Muscle of leg (tissue), 11 donors: Measurements from ENCODE around the gene FGGY. TPM values are rescaled to one million over a fixed set of nuclear protein-coding genes. Genes with fewer than 3 reads are reported as not detected.
A peak's percentile ranks its signal among the peaks of the same experiment; 100 is the strongest.

Experiments
- DNase-seq: peaks from one replicate; pipeline ENCODE4 v3.0.0; 2013
- H3K27ac ChIP-seq: one replicate; pipeline ENCODE4 v1.5.1; 2013; ENCODE audit warnings: mild to moderate bottlenecking, low read length, control low read depth
- H3K27me3 ChIP-seq: one replicate; pipeline ENCODE4 v1.6.1; 2013; ENCODE audit warnings: low read length; ENCODE audit not compliant: control insufficient read depth, insufficient read depth
- H3K36me3 ChIP-seq: one replicate; pipeline ENCODE4 v1.6.1; 2013; ENCODE audit warnings: low read length; ENCODE audit not compliant: control insufficient read depth, insufficient read depth
- H3K4me1 ChIP-seq: one replicate; pipeline ENCODE4 v1.6.1; 2013; ENCODE audit warnings: low read length; ENCODE audit not compliant: control insufficient read depth, insufficient read depth
- H3K4me3 ChIP-seq: one replicate; pipeline ENCODE4 v1.5.1; 2013; ENCODE audit warnings: low read length, control low read depth
- H3K9me3 ChIP-seq: replicated peaks from 2 replicates; pipeline ENCODE4 v1.6.1; 2013; ENCODE audit warnings: low read depth, low read length; ENCODE audit not compliant: control insufficient read depth
- WGBS: methylation state at CpG from one replicate; pipeline ENCODE4 v1.1.5; 2013; ENCODE audit warnings: missing lambda C conversion rate; ENCODE audit not compliant: insufficient coverage; 5-methylcytosine and 5-hydroxymethylcytosine counted together
- polyA plus RNA-seq, 8 donors: library from polyadenylated mRNA; unstranded; fragments of 120-200 nt; gene quantifications; one replicate each; pipeline versions ENCODE4 v1.2.1 to v1.2.3, GENCODE V29; 2013; ENCODE audit warnings: inconsistent platforms in 1 of 8, low replicate concordance in 1 of 8; ENCODE audit not compliant: insufficient read length in 8 of 8, insufficient read depth in 1 of 8
- total RNA-seq: library from RNA; stranded (reverse); fragments of 120-200 nt; gene quantifications from one replicate; pipeline ENCODE4 v1.2.4, GENCODE V29; 2013

Gene FGGY
- total and polyA plus RNA-seq, 9 donors: 8.0 to 23.7 (median 12.7) TPM

DNA sequence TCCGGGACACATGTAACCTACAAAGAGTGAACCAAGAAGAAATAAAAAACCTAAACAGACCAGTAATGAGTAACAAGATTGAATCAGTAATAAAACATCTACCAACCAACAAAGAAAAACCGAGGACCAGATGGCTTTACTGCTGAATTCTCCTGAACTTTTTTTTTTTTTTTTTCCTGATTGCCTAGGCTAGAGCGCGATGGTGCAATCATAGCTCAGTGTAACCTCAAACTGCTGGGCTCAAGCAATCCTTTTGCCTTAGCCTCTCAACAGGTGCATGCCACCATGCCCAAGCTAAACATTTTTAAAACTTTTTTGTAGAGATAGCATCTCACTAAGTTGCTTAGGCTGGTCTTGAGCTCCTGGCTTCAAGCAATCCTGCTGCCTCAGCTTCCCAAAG is 11.2 kb upstream of the FGGY start:
- Histone ChIP-seq H3K36me3 (no peaks in the 10 kb centered on the region), H3K27me3 (no peaks in the 10 kb centered on the region), H3K4me1 (peaks cover 4% of the 10 kb centered on the region), H3K27ac (no peak overlapping the region), H3K9me3 (no peaks in the 10 kb centered on the region), H3K4me3 (no peak overlapping the region)
- DNase-seq: no peak
- WGBS: 84% methylated on average over 3 of the region's 4 CpGs

DNA sequence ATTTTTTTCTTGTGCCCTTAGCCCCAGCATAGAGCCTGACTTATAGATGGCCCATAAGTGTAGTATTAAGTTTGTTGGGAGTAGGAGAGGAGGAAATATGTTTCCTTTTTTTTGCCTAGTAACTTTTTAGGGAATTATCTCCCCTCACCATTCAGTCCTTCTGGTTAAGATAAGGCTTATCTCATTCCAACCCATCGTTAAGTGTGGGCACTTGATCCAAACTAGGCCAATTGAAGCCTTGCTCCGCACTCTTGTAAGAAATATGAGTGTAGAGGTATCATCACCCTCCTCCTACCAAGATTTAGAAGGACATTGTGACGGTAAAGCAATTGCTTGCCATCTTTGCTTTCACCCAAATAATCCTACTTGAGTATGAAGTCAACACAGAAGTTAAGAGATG is 8.8 kb upstream of the FGGY start:
- H3K9me3 ChIP-seq: no peaks in the 10 kb centered on the region
- H3K27me3 ChIP-seq: no peaks in the 10 kb centered on the region
- H3K4me1 ChIP-seq: peaks cover 4% of the 10 kb centered on the region
- WGBS: no CpG with 5 or more reads among the region's 3 CpGs
- H3K27ac ChIP-seq: no peak overlapping the region
- no peaks in the 10 kb centered on the region for H3K36me3 ChIP-seq
- DNase-seq: no peak
- no peak overlapping the region for H3K4me3 ChIP-seq

DNA sequence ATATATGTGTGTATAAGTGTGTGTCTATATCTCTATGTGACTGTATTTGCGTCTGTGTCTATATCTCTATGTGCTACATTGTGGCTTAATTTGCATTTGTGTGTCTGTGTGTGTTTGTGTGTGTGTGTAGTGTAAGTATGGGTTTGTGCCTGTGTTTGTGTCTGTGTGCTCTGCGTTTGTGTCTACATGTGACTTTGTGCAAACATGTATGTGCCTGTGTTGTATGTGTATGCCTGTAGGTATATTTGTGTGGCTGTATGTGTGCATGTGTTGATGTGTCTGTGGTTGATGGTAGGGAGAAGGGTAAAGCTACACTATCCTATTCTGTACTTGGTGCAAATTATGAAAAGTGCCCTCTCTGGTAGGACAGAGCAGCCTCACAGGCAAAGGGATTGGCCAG is 7.3 kb upstream of the FGGY start:
- H3K27me3 ChIP-seq: no peaks in the 10 kb centered on the region
- H3K4me3 ChIP-seq: no peak overlapping the region
- H3K27ac ChIP-seq: no peak overlapping the region
- no peaks in the 10 kb centered on the region for H3K9me3 ChIP-seq
- H3K4me1 ChIP-seq: peaks cover 4% of the 10 kb centered on the region
- DNase-seq: no peak
- WGBS: 88% methylated on average over 1 of the region's 2 CpGs
- no peaks in the 10 kb centered on the region for H3K36me3 ChIP-seq

DNA sequence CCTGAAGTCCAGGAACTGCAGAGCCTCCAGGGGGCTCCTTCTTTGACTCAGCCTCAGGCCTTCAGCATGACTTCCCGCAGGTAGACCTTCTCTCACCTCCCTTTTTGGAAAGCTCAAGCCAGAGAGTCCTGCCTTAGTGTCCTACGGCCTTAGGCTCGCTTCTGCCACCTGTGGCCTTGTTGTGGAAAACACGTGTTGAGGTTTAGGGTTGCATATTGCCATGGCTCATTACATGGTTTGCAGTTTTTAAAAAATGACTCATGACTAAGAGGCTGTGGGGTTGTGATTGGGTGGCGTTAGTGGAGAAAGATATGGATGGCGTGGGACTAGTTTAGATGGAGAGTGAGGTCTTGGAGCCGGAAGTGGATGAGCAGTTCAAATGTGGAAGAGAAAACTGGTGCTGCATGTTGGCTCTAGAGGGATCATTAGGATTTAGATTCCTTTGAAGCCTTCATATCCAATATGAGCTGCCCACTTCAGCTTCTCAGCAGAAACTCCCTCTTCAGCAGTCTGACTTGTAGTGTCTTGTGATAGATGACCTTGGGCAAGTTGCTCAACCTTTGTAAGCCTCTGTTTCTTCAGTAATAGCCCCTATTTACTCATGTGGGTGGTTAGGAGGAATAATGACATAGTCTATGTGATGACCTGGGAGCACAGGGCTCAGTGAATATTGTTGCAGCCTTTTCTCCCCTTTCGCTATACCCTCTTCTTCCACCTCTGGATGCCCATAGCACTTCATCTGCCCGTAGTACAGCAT is 6.5 kb upstream of the FGGY start:
- DNase-seq: peak; percentile 47
- H3K27ac ChIP-seq: no peak overlapping the region
- H3K4me3 ChIP-seq: no peak overlapping the region
- H3K9me3 ChIP-seq: no peaks in the 10 kb centered on the region
- H3K36me3 ChIP-seq: no peaks in the 10 kb centered on the region
- H3K27me3 ChIP-seq: no peaks in the 10 kb centered on the region
- peaks cover 4% of the 10 kb centered on the region for H3K4me1 ChIP-seq
- WGBS: 71% methylated on average over 5 of the region's 9 CpGs

DNA sequence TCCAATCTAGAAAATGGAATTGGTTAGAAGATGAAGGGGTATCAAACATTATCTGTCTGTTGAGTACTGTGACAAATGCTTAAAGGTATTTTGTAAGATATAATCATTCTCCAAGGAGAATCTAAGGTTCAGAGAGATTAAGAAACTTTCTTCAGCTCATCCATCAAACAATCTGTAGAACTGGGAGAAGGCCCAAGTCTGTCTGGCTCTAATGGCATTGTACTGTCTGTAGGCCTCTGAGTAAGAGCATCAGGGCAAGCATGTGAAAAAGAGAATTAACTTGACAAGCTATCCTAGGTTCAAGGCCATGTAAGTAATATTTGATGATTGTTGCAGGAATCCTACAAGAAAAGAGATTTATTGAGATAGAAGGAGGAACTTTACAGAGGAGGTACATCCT is 5.3 kb upstream of the FGGY start:
- Histone ChIP-seq H3K4me1 (peaks cover 7% of the 10 kb centered on the region), H3K36me3 (no peaks in the 10 kb centered on the region), H3K27me3 (no peaks in the 10 kb centered on the region), H3K4me3 (no peak overlapping the region), H3K27ac (no peak overlapping the region), H3K9me3 (no peaks in the 10 kb centered on the region)
- DNase-seq: no peak

DNA sequence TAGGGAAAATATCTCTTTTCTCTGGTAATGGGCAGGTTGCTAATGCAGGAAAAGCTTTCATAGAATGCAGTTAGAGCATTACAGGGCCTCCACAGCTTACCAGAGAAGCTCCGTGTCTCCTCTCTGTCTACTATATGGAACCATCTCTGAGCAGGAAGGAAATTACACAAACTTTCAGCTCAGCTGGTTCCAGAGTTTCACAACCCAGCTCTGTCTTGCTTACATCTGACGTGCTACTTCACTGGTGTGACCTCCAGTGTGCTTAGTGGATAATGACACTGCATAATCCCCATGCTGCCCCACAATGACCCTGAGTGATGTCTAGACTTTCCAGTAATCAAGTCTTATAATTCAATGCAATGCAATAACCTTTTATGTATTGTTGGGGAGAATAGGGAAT is 4.3 kb upstream of the FGGY start:
- peaks cover 12% of the 10 kb centered on the region for H3K4me1 ChIP-seq
- H3K36me3 ChIP-seq: no peaks in the 10 kb centered on the region
- H3K27me3 ChIP-seq: no peaks in the 10 kb centered on the region
- H3K9me3 ChIP-seq: no peaks in the 10 kb centered on the region
- peak; percentile 83 for DNase-seq
- H3K27ac ChIP-seq: no peak overlapping the region
- no CpG with 5 or more reads among the region's 2 CpGs for WGBS
- H3K4me3 ChIP-seq: no peak overlapping the region

DNA sequence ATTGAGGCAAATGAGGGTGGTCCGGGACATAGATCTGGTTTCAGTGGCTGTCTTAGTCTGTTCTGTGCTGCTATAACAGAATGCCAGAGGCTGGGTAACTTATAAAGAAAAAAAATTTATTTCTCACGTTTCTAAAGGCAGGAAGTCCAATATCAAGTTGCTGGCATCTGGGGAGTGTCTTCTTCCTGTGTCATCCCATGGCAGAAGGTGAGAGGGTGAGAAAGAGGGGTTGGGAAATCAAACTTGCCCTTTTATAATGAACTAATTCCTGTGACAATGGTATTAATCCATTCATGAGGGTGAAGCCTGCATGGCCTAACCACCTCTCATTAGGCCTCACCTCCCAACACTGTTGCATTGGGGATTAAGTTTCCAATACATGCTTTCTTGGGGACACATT is 3.7 kb upstream of the FGGY start:
- no peaks in the 10 kb centered on the region for H3K36me3 ChIP-seq
- H3K27ac ChIP-seq: no peak overlapping the region
- H3K4me3 ChIP-seq: no peak overlapping the region
- no peaks in the 10 kb centered on the region for H3K9me3 ChIP-seq
- WGBS: 100% methylated on average over 1 of the region's 2 CpGs
- peaks cover 17% of the 10 kb centered on the region for H3K4me1 ChIP-seq
- DNase-seq: no peak
- no peaks in the 10 kb centered on the region for H3K27me3 ChIP-seq

DNA sequence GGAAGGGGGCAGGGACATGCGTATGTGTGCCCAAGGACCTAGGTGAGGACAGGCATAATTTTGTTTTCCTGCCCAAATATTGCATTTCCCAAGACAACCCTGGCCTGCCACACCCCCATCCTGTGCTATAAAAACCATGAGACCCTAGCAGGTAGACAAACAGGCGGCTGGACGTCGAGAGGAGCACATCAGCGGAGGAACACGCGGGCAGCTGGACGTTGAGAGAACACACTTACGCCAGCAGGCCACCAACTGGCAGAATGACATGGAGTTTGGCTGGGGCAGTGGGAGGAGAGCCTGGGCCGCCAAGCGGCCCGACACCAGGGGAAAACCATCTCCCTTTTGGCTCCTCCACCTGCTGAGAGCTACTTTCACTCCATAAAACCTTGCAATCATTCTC is 3.0 kb upstream of the FGGY start:
- DNase-seq: no peak
- Histone ChIP-seq H3K36me3 (no peaks in the 10 kb centered on the region), H3K27ac (no peak overlapping the region), H3K4me3 (no peak overlapping the region), H3K9me3 (no peaks in the 10 kb centered on the region), H3K27me3 (no peaks in the 10 kb centered on the region), H3K4me1 (peaks cover 21% of the 10 kb centered on the region)
- whole genome bisulfite sequencing: 96% methylated on average over 8 of the region's 12 CpGs

DNA sequence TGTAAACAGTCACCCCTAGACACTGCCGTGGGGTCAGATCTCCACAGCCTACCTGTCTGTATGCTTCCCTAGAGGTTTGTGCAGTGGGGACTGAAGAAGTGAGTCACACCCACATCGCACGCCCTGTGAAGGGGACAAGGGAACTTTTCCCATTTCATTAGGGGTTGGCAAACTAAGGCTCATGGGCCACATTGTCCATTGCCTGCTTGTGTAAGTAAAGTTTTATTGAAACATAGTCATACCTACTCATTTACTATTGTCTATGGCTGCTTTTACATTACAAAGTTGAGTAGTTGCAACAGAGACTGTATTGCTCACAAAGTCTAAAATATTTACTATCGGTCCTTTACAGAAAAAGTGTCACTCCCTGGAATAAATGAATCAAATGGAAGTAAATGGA is 2.5 kb upstream of the FGGY start:
- Histone ChIP-seq H3K4me1 (peaks cover 21% of the 10 kb centered on the region), H3K36me3 (no peaks in the 10 kb centered on the region), H3K9me3 (no peaks in the 10 kb centered on the region), H3K27me3 (no peaks in the 10 kb centered on the region), H3K27ac (no peak overlapping the region), H3K4me3 (no peak overlapping the region)
- WGBS: no CpG with 5 or more reads among the region's 4 CpGs
- DNase-seq: no peak

DNA sequence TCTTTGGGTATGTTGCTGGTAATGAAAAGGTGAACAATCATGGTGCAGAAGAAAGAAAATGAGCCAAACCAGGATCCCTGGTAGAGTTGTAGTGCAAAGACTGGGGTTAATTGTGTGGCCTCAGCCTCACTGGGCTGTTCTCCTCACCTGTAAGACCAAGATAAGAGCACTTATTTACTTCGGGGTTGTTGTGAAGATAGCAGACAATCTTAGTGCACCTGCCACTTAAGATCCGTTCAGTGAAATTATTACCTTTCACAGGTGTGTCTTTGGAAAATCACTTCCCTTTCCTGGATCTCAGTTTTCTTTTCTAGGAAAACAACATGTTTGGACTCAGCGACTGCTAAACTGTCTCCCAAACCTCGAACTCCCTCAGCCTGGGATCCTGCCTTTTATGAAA is 1.3 kb upstream of the FGGY start:
- Histone ChIP-seq H3K9me3 (no peaks in the 10 kb centered on the region), H3K36me3 (no peaks in the 10 kb centered on the region), H3K4me1 (peaks cover 17% of the 10 kb centered on the region), H3K27ac (peak overlapping the region; percentile 99), H3K4me3 (peak overlapping the region; percentile 61), H3K27me3 (no peaks in the 10 kb centered on the region)
- WGBS: 80% methylated on average over 1 of the region's 4 CpGs
- DNase-seq: no peak
